Measurements from ENCODE around the gene BIRC3.

BIRC3 gene

DNA sequence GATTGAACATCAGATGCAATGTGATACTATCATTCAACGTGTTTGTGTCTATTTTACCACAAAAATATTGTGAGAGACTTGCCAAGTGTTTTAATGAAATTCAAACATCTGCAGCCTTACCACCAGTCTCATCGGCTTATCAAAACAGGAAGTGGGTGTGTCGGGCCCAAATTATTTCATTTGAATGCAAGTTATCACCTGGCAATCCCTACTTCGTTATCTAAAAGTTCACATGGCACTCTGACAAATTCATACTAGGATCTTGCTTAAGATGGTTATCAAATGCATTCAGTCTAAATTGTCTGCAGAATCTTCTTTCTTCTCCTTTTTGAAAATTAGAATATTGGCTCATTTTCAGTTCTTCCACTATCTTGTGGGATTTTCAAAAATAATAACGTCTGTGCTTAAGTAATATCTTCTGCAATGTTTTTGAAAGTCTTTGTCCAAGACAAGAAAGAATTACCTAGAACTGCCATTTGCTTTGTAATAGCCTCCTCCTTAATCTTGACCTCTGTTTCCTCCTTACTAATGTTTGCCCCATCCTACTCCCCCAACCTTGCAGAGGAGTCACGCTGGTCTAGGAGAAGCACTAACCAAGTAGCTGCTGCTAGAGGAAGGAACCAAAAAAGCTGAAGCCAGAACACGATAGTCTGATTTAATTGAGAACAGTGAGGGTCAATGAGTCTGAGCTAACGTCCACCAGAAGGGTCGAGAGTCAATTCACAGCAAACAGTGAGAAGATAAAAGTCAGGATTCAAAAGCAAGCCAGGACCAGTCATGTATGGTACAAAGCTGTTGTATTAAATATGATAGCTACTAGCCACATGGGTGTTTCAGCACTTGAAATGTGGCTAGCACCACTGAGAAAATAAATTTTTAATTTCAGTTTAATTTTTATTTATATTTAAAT, 10.2 kb upstream of the BIRC3 start:
- Histone ChIP-seq H3K23ac (ENCODE audit: low read length) (no peak overlapping the region), H2AK5ac (ENCODE audit: low read length) (no peak overlapping the region), H3K36me3 (ENCODE audit: control insufficient read depth, insufficient read depth, low read length) (no peaks in the 10 kb centered on the region), H3K27ac (ENCODE audit: low read depth, low read length) (no peak overlapping the region), H3K79me1 (ENCODE audit: low read length) (no peaks in the 10 kb centered on the region), H4K5ac (ENCODE audit: low read length) (no peak overlapping the region), H3K4me1 (ENCODE audit: control insufficient read depth, low read depth, low read length) (peaks cover 11% of the 10 kb centered on the region), H3K18ac (ENCODE audit: low read length) (no peak overlapping the region), H2BK5ac (ENCODE audit: low read length) (peak overlapping the region; percentile 48), H3K56ac (ENCODE audit: low read length) (no peak overlapping the region), H2BK120ac (ENCODE audit: low read depth, low read length) (no peak overlapping the region), H3K4me3 (ENCODE audit: low read length) (no peak overlapping the region), H3K9ac (ENCODE audit: low read length) (no peak overlapping the region), H2BK15ac (replicated peaks; ENCODE audit: low read depth) (no peak overlapping the region), H3K79me2 (ENCODE audit: control insufficient read depth, insufficient read depth, low read length) (no peaks in the 10 kb centered on the region), H3K4ac (ENCODE audit: low read depth, low read length) (no peak overlapping the region), H3K4me2 (ENCODE audit: low read length) (no peak overlapping the region), H3K27me3 (ENCODE audit: insufficient read depth, low read length, poor library complexity) (no peaks in the 10 kb centered on the region), H4K8ac (ENCODE audit: low read depth, low read length) (no peak overlapping the region)
- no CpG with 5 or more reads among the region's 9 CpGs for WGBS (ENCODE audit: extremely low coverage, insufficient coverage, low lambda C conversion rate)
- DNase-seq, result peak; percentile 28

DNA sequence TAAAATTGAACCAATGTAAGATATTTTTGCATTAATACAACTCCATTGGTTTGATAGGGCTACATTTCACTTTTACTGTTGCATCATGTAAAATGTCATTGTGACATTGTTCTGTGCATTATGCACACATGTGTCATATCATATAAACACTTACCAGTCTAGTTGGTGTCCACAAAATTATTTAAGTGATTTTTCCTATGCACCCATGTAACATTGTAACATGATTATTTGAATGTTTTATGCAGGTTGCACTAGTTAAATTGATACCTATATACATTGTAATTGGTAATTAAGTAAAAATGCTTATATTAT, 9.6 kb upstream of the BIRC3 start:
- no peak overlapping the region for H3K4me2 ChIP-seq (ENCODE audit: low read length)
- no peak overlapping the region for H3K4me3 ChIP-seq (ENCODE audit: low read length)
- no peak overlapping the region for H2AK5ac ChIP-seq (ENCODE audit: low read length)
- no peak overlapping the region for H3K18ac ChIP-seq (ENCODE audit: low read length)
- no peak overlapping the region for H3K4ac ChIP-seq (ENCODE audit: low read depth, low read length)
- no peak overlapping the region for H2BK15ac ChIP-seq (replicated peaks; ENCODE audit: low read depth)
- H3K4me1 ChIP-seq (ENCODE audit: control insufficient read depth, low read depth, low read length), result peaks cover 11% of the 10 kb centered on the region
- no peak overlapping the region for H4K5ac ChIP-seq (ENCODE audit: low read length)
- no peak overlapping the region for H3K9ac ChIP-seq (ENCODE audit: low read length)
- no peak overlapping the region for H2BK120ac ChIP-seq (ENCODE audit: low read depth, low read length)
- no peak for DNase-seq
- H3K79me2 ChIP-seq (ENCODE audit: control insufficient read depth, insufficient read depth, low read length), result no peaks in the 10 kb centered on the region
- H4K8ac ChIP-seq (ENCODE audit: low read depth, low read length), result no peak overlapping the region
- no peaks in the 10 kb centered on the region for H3K79me1 ChIP-seq (ENCODE audit: low read length)
- H3K23ac ChIP-seq (ENCODE audit: low read length), result no peak overlapping the region
- H3K27me3 ChIP-seq (ENCODE audit: insufficient read depth, low read length, poor library complexity), result no peaks in the 10 kb centered on the region
- H3K56ac ChIP-seq (ENCODE audit: low read length), result no peak overlapping the region
- no peak overlapping the region for H2BK5ac ChIP-seq (ENCODE audit: low read length)
- H3K27ac ChIP-seq (ENCODE audit: low read depth, low read length), result no peak overlapping the region
- H3K36me3 ChIP-seq (ENCODE audit: control insufficient read depth, insufficient read depth, low read length), result no peaks in the 10 kb centered on the region

DNA sequence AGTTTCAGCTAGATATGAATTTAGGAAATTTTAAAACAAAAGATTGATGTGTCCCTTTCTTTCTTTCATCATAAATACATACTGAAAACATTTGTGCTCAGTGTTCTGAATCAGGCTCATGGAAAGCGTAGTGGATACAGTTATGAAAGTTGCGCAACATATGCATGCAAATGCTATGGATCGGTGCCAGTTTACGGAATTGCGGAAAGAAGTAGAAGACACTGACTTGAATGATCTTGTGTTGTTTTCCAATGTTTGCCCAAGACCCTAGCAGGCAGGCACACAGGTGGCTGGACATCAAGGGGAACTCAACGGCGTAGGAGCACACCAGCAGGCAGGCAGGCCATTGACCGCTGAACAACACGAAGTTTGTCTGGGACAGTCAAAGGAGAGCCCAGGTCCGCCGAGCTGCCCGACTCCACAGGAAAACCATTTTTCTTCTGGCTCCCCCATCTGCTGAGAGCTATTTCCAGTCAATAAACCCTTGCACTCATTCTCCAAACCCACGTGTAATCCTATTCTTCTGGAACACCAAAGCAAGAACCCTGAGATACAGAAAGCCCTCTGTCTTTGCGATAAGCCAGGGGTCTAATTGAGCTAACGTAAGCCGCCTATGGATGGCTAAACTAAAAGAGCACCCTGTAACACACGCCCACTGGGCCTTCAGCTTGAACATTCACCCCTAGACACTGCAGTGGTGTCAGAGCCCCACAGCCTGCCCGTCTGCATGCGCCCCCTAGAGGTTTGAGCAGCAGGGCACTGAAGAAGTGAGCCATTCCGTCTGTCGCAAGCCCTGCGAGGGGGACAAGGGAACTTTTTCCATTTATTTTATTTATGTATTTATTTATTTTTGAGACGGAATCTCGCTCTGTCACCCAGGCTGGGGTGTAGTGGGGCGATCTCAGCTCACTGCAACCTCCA, 7.4 kb upstream of the BIRC3 start:
- H2AK5ac ChIP-seq (ENCODE audit: low read length), result peak overlapping the region; percentile 45

DNA sequence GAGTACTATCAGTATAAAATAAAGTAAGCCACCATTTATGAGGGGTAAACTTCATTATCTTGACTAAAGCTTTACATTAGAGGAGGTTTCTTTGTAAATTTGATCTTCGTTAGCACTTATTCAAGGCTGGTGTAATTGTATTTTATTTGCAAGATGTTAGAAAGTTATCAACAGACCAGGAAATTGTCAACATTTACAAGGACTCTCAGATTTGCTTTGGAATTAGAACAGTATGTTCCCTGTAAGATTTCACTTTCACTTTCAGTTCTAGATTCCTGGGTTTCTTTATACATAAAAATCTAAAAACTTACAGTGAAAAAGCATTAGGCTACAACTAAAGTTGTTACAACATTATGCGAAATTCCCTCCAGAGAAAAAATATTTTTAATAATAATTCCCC, 4.6 kb upstream of the BIRC3 start:
- Histone ChIP-seq H4K8ac (ENCODE audit: low read depth, low read length) (no peak overlapping the region), H3K79me1 (ENCODE audit: low read length) (no peaks in the 10 kb centered on the region), H3K9ac (ENCODE audit: low read length) (no peak overlapping the region), H3K4me3 (ENCODE audit: low read length) (no peak overlapping the region), H3K79me2 (ENCODE audit: control insufficient read depth, insufficient read depth, low read length) (no peaks in the 10 kb centered on the region), H2BK5ac (ENCODE audit: low read length) (no peak overlapping the region), H4K5ac (ENCODE audit: low read length) (no peak overlapping the region), H3K4me1 (ENCODE audit: control insufficient read depth, low read depth, low read length) (no peaks in the 10 kb centered on the region), H3K36me3 (ENCODE audit: control insufficient read depth, insufficient read depth, low read length) (no peaks in the 10 kb centered on the region), H3K18ac (ENCODE audit: low read length) (no peak overlapping the region), H3K27ac (ENCODE audit: low read depth, low read length) (no peak overlapping the region), H2AK5ac (ENCODE audit: low read length) (no peak overlapping the region), H3K27me3 (ENCODE audit: insufficient read depth, low read length, poor library complexity) (no peaks in the 10 kb centered on the region), H3K23ac (ENCODE audit: low read length) (no peak overlapping the region), H3K56ac (ENCODE audit: low read length) (no peak overlapping the region), H3K4ac (ENCODE audit: low read depth, low read length) (no peak overlapping the region), H2BK15ac (replicated peaks; ENCODE audit: low read depth) (no peak overlapping the region), H3K4me2 (ENCODE audit: low read length) (no peak overlapping the region), H2BK120ac (ENCODE audit: low read depth, low read length) (no peak overlapping the region)
- no peak for DNase-seq
- no CpG with 5 or more reads among the region's 2 CpGs for WGBS (ENCODE audit: extremely low coverage, insufficient coverage, low lambda C conversion rate)

More for the DNA sequence above, 7.4 kb upstream of the BIRC3 start:
- no peaks in the 10 kb centered on the region for H3K36me3 ChIP-seq (ENCODE audit: control insufficient read depth, insufficient read depth, low read length)
- H4K5ac ChIP-seq (ENCODE audit: low read length), result no peak overlapping the region
- H2BK5ac ChIP-seq (ENCODE audit: low read length), result no peak overlapping the region
- H3K79me1 ChIP-seq (ENCODE audit: low read length), result no peaks in the 10 kb centered on the region
- no peaks in the 10 kb centered on the region for H3K79me2 ChIP-seq (ENCODE audit: control insufficient read depth, insufficient read depth, low read length)
- DNase-seq, result peak; percentile 30
- no peak overlapping the region for H3K4me3 ChIP-seq (ENCODE audit: low read length)
- no CpG with 5 or more reads among the region's 25 CpGs for WGBS (ENCODE audit: extremely low coverage, insufficient coverage, low lambda C conversion rate)
- H3K4me2 ChIP-seq (ENCODE audit: low read length), result no peak overlapping the region
- no peak overlapping the region for H2BK120ac ChIP-seq (ENCODE audit: low read depth, low read length)
- no peak overlapping the region for H3K56ac ChIP-seq (ENCODE audit: low read length)
- no peak overlapping the region for H3K27ac ChIP-seq (ENCODE audit: low read depth, low read length)
- H2BK15ac ChIP-seq (replicated peaks; ENCODE audit: low read depth), result no peak overlapping the region
- peaks cover 11% of the 10 kb centered on the region for H3K4me1 ChIP-seq (ENCODE audit: control insufficient read depth, low read depth, low read length)
- no peaks in the 10 kb centered on the region for H3K27me3 ChIP-seq (ENCODE audit: insufficient read depth, low read length, poor library complexity)
- H3K23ac ChIP-seq (ENCODE audit: low read length), result no peak overlapping the region
- H3K4ac ChIP-seq (ENCODE audit: low read depth, low read length), result no peak overlapping the region
- H3K18ac ChIP-seq (ENCODE audit: low read length), result no peak overlapping the region
- H4K8ac ChIP-seq (ENCODE audit: low read depth, low read length), result no peak overlapping the region
- H3K9ac ChIP-seq (ENCODE audit: low read length), result no peak overlapping the region

DNA sequence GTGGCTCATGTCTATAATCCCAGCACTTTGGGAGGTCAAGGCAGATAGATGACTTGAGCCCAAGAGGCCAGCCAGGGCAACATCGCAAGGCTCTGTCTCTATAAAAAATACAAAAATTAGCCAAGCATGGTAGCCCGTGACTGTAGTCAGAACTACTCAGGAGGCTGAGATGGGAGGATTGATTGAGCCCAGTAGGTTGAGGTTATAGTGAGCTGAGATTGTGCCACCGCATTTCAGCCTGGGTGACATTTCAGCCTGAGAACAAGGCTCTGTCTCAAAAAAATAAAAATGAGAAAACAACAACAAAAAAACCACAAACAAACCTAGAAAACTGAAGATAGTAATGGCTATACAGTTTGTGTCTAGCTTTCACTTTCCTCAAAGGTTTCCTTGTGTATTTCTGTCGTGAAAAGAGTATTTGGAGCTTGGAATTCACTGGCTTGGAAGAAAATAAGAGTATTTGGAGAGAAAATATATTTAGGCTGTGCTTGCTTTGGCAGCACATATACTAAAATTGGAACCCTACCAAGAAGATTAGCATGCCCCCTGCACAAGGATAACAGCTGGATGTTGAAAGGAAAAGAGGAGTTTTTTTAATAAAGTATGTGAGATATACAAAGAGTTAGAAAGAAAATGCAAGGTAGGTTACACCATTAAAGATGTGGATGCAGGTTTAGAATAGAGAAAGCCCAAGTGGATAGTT, 3.9 kb upstream of the BIRC3 start:
- Histone ChIP-seq H3K4me3 (ENCODE audit: low read length) (no peak overlapping the region), H3K79me2 (ENCODE audit: control insufficient read depth, insufficient read depth, low read length) (no peaks in the 10 kb centered on the region), H3K4me1 (ENCODE audit: control insufficient read depth, low read depth, low read length) (no peaks in the 10 kb centered on the region), H3K56ac (ENCODE audit: low read length) (no peak overlapping the region), H2BK5ac (ENCODE audit: low read length) (no peak overlapping the region), H2BK120ac (ENCODE audit: low read depth, low read length) (no peak overlapping the region), H3K27ac (ENCODE audit: low read depth, low read length) (no peak overlapping the region), H3K27me3 (ENCODE audit: insufficient read depth, low read length, poor library complexity) (no peaks in the 10 kb centered on the region), H3K4ac (ENCODE audit: low read depth, low read length) (no peak overlapping the region), H3K18ac (ENCODE audit: low read length) (no peak overlapping the region), H2AK5ac (ENCODE audit: low read length) (no peak overlapping the region), H3K9ac (ENCODE audit: low read length) (no peak overlapping the region), H4K8ac (ENCODE audit: low read depth, low read length) (no peak overlapping the region), H3K79me1 (ENCODE audit: low read length) (no peaks in the 10 kb centered on the region), H3K4me2 (ENCODE audit: low read length) (no peak overlapping the region), H2BK15ac (replicated peaks; ENCODE audit: low read depth) (no peak overlapping the region), H3K36me3 (ENCODE audit: control insufficient read depth, insufficient read depth, low read length) (no peaks in the 10 kb centered on the region), H3K23ac (ENCODE audit: low read length) (no peak overlapping the region), H4K5ac (ENCODE audit: low read length) (no peak overlapping the region)
- no peak for DNase-seq
- no CpG with 5 or more reads among the region's 4 CpGs for WGBS (ENCODE audit: extremely low coverage, insufficient coverage, low lambda C conversion rate)

Data from mesendoderm (in vitro differentiated cells).